K562 (cell line): Measurements from ENCODE around the gene GBP7. TPM values are rescaled to one million over a fixed set of nuclear protein-coding genes. Genes with fewer than 3 reads are reported as not detected.
A peak's percentile ranks its signal among the peaks of the same experiment; 100 is the strongest.

Source experiments
- ATF3 ChIP-seq, 2 experiments: fragments of 450-650 bp in 1 of 2; sonication (generic) in 1 of 2; formaldehyde crosslinking in 1 of 2; IDR thresholded peaks in 1 of 2; conservative IDR thresholded peaks in 1 of 2; 2 replicates each; pipeline versions ENCODE4 v1.6.1 to v1.8.1; 2016 to 2023; ENCODE audit warnings: mild to moderate bottlenecking in 2 of 2, moderate library complexity in 2 of 2, inconsistent platforms in 1 of 2, missing genetic modification reagents in 1 of 2
- CHD1 ChIP-seq: fragments of 200-600 bp; sonication (generic); IDR thresholded peaks from one replicate; pipeline ENCODE4 v1.6.1; 2012; ENCODE audit warnings: mild to moderate bottlenecking, moderate library complexity, low read length, inconsistent platforms
- HOXB6 ChIP-seq: fragments of 250-450 bp; sonication (Bioruptor Pico); IDR thresholded peaks from 2 replicates; pipeline ENCODE4 v1.5.1; 2022; ENCODE audit warnings: mild to moderate bottlenecking, borderline replicate concordance
- MED1 ChIP-seq: sonication (generic); formaldehyde crosslinking; IDR thresholded peaks from 2 replicates; pipeline ENCODE4 v1.8.1; 2023; ENCODE audit warnings: missing genetic modification reagents, borderline replicate concordance
- NFRKB ChIP-seq: fragments of 450-650 bp; IDR thresholded peaks from 2 replicates; pipeline ENCODE4 v1.6.1; 2016; ENCODE audit warnings: low read depth
- NKRF ChIP-seq: fragments of 450-650 bp; IDR thresholded peaks from 2 replicates; pipeline ENCODE4 v1.6.1; 2016; ENCODE audit warnings: borderline replicate concordance
- REST ChIP-seq, 2 experiments: fragments of 450-650 bp; formaldehyde crosslinking in 1 of 2; IDR thresholded peaks; 2 replicates each; pipeline versions ENCODE4 v1.4.0 to v1.6.1; 2014 to 2020; ENCODE audit warnings: mild to moderate bottlenecking in 2 of 2, borderline replicate concordance in 1 of 2, low read depth in 1 of 2
- TAF9B ChIP-seq: fragments of 450-650 bp; IDR thresholded peaks from 2 replicates; pipeline ENCODE4 v1.6.1; 2018; ENCODE audit warnings: mild to moderate bottlenecking; ENCODE audit not compliant: partially characterized antibody
- TAL1 ChIP-seq: fragments of 450-650 bp; IDR thresholded peaks from 2 replicates; pipeline ENCODE4 v1.6.1; 2016; ENCODE audit warnings: mild to moderate bottlenecking
- TEAD2 ChIP-seq: fragments of 450-650 bp; IDR thresholded peaks from 2 replicates; pipeline ENCODE4 v1.6.1; 2016; ENCODE audit warnings: missing genetic modification characterization, control low read depth, missing compliant biosample characterization
- ZNF512 ChIP-seq: IDR thresholded peaks from 2 replicates; pipeline ENCODE4 v1.6.1; 2016; ENCODE audit warnings: missing genetic modification characterization, missing compliant biosample characterization
- polyA plus RNA-seq, 8 experiments: library from polyadenylated mRNA; depleted of rRNA in 4 of 8; stranded (reverse) in 5 of 8; unstranded in 3 of 8; fragments of >200 nt; fragmentation: Nextera tagmentation in 2 of 8; fragmentation: Illumina TruSeq in 1 of 8; extraction: Ambion mirVana in 2 of 8; extraction: Trizol in 1 of 8; gene quantifications; 2 replicates each; pipeline versions ENCODE4 v1.2.1 to v1.2.3, GENCODE V29; 2011 to 2014; ENCODE audit warnings: inconsistent platforms in 1 of 8, missing spikeins in 1 of 8
- total RNA-seq, 7 experiments: library from RNA; depleted of rRNA in 6 of 7; stranded (reverse); fragments of >200 nt in 6 of 7; fragmentation: Illumina TruSeq in 2 of 7; extraction: Trizol in 2 of 7; gene quantifications; 2 replicates each; pipeline versions ENCODE4 v1.2.1 to v1.2.3, GENCODE V29; 2011 to 2021; ENCODE audit warnings: low replicate concordance in 1 of 7

The GBP7 gene
- total and polyA plus RNA-seq, 9 of the 15 experiments (the other 6 are each of a cell fraction or from before 2014, with no cell fraction given), result 0.03 TPM; not detected in 8

GRCh38 chr1:89089962-89090361 is 85.8 kb downstream of the GBP7 start (continued):
- no peak for TF ChIP-seq ZNF512 (tag)
- TF ChIP-seq NFRKB, result no peak
- no peak for TF ChIP-seq TEAD2 (tag)
- no peak for TF ChIP-seq NKRF
- peak; percentile 14; the same call in 1 of the 2 replicates for TF ChIP-seq REST (IDR thresholded peaks at IDR 0.05; ENCODE audit: borderline replicate concordance)
- TF ChIP-seq REST (CRISPR knock-in tag; IDR thresholded peaks at IDR 0.05; ENCODE audit: low read depth), result no peak
- no peak for TF ChIP-seq HOXB6
- no peak for TF ChIP-seq TAL1
- TF ChIP-seq CHD1, result no peak
- TF ChIP-seq TAF9B, result no peak
- no peak for TF ChIP-seq MED1 (CRISPR knock-in tag)
- TF ChIP-seq ATF3 (IDR thresholded peaks at IDR 0.05), result peak; percentile 12; the same call in 1 of the 2 replicates
- TF ChIP-seq ATF3 (CRISPR knock-in tag; conservative IDR thresholded peaks at IDR 0.05), result no peak
